Subcutaneous adipose tissue (tissue), 4 donors: ENCODE data around the gene STARD13. TPM values are rescaled to one million over a fixed set of nuclear protein-coding genes. Genes with fewer than 3 reads are reported as not detected.

ENCODE experiments used
- total RNA-seq, 4 donors: library from RNA; depleted of rRNA; stranded (reverse); fragments of >200 nt; gene quantifications; one replicate each; pipeline ENCODE4 v1.1.0, GENCODE V29; 2016
- TF ChIP-seq, protein P1 (sequence below): fragments of 450-650 bp; IDR thresholded peaks from one replicate; pipeline ENCODE4 v1.5.1; 2016; ENCODE audit warnings: low read depth, mild to moderate bottlenecking, control low read depth, antibody characterized with exemption, moderate library complexity

Gene STARD13
- total RNA-seq, 4 donors from 2014 or later = 42.9 to 67.8 (median 55.3) TPM

GRCh38 chr13:33274264-33274663, 11.3 kb downstream of the STARD13 start:
- TF ChIP-seq, protein P1, sequence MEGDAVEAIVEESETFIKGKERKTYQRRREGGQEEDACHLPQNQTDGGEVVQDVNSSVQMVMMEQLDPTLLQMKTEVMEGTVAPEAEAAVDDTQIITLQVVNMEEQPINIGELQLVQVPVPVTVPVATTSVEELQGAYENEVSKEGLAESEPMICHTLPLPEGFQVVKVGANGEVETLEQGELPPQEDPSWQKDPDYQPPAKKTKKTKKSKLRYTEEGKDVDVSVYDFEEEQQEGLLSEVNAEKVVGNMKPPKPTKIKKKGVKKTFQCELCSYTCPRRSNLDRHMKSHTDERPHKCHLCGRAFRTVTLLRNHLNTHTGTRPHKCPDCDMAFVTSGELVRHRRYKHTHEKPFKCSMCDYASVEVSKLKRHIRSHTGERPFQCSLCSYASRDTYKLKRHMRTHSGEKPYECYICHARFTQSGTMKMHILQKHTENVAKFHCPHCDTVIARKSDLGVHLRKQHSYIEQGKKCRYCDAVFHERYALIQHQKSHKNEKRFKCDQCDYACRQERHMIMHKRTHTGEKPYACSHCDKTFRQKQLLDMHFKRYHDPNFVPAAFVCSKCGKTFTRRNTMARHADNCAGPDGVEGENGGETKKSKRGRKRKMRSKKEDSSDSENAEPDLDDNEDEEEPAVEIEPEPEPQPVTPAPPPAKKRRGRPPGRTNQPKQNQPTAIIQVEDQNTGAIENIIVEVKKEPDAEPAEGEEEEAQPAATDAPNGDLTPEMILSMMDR = no peak

DNA sequence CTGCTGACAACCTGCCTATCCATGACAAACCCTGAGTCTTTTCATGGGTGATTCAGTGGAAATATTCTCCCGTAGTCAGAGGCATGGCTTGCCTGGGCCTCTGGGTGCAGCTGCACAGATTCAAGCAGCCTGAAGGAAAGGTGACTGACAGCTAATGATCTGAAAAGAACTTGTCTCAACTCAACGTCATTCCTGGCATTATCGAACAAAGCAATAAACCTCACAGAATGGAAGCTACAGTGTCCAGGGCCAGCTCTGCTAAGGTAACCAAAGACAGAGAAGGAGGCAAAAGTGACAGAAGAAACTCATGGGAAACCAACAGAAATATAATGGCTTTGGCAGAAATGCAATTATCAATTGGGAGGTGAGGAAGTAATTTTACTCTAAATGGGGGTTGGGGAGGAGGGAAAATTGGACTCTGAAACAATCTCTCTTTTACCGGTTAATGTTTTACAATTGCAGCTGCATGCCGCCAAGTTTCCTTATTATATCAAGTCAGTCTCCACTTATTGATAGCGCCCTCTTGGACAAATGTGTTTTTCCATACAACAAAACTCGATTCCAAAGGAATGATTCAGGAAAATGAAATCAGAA, 12.9 kb downstream of the STARD13 start:
- TF ChIP-seq, protein P1 = no peak

DNA sequence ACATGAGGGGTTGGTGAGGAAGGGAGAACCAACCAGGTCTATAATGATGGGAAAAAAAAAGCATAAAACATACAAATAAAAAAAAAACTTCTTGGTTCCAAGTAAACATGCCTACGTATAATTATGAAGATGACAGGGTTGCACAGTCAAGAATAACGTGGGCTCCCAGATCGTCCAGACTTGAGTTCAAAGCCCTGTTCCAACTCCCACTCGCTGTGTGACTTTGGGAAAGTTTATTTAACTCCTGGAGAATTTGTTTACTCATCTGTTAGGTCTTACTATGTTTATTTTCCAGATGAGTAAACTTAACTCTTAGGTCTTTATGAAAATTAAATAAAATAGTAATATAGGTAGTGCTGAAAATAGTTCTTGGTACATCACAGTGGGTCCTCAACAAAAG, 13.8 kb downstream of the STARD13 start:
- TF ChIP-seq, protein P1 = no peak

DNA sequence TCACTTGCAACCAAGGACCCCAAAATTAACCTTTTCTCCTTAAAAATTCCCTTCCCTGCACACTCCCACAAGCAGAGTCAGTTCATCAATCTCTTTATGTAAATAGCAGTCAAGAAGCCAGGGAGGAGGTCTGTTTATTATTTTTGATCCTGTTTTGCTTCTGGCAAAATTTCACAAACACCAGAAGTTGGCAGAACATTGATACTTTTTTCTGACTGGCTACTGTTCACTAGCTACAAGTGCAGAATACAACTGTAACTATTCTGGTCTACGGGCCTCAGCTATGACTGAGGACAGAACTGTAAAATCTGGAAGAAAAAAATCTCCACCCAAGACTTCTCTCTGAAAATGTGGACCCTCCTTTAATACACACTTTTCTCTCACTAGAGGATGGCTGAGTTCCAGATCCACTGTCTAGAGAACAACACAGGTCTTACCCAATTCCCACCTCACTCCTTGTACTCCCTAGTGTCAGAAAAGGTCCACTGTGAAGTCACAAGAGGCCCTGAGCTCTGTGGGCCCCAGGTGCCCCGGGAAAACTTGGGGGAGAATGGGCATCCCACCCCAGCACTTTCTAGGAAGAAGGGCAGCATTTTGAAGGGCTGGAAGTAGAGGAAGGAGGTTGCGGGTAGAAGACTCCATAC, 14.5 kb downstream of the STARD13 start:
- TF ChIP-seq, protein P1 = no peak

DNA sequence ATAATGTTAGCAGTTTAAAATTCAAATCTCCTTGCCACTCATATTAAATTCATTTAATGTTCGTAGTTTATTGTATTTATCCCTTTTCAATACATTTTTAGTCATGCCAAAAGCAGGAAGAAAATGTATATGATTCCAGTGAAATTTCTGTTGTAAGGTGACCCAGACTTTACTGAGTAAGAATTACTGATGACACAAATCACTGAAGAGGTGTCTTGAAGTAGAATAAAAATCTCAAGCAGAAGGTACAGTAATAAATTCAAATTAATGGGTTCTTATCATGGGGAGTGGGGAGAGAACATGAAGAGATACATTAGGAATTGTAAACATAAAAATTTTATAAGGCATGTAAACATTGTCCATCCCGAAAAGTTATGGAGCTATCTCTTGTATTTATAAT, 19.9 kb downstream of the STARD13 start:
- TF ChIP-seq, protein P1 = no peak

DNA sequence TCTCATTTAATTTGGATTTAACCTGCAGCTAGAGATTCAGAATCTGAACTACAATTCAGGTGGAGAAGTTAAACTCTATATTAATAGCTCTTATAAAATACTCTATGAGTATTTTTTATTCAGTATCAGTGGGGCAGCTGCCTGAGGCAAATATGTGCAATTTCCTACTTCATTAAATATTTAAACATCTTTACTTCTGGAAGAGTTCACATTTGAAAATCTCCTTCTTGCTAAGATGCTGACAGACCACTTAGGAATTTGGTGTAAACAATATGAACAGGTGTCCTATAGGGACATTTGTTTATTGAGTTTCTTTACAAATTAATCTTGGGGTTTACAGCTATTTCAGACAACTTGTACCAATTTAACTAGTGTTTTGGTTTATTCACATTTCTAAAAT, 20.4 kb downstream of the STARD13 start:
- TF ChIP-seq, protein P1 = no peak

- TF ChIP-seq, protein P1 = no peak
These were observed 21.0 kb downstream of the STARD13 start for GRCh38 chr13:33264620-33264978.
